DND-41 (cell line): ENCODE results near the gene TPO.
A peak's percentile ranks its signal among the peaks of the same experiment; 100 is the strongest.

Source experiments
- ATAC-seq: fragments of 200-7000 bp; cut with Tn5 transposase; 3 replicates; pipeline ENCODE4 v1.9.1; 2021; ENCODE audit warnings: low read depth; ENCODE audit not compliant: insufficient read depth
- DNase-seq: peaks from one replicate; pipeline ENCODE4 v3.0.0-alpha.2; 2020
- H2AFZ ChIP-seq: 2 replicates; pipeline ENCODE4 v1.6.0; 2012; ENCODE audit warnings: low read depth, low read length
- H3K27ac ChIP-seq: 2 replicates; pipeline ENCODE4 v1.5.1; 2012; ENCODE audit warnings: low read length, inconsistent platforms
- H3K27me3 ChIP-seq: fragments of 200-600 bp; sonication (generic); 2 replicates; pipeline ENCODE4 v1.6.0; 2012; ENCODE audit warnings: low read length, mild to moderate bottlenecking, inconsistent platforms; ENCODE audit not compliant: insufficient read depth, poor library complexity
- H3K36me3 ChIP-seq: 2 replicates; pipeline ENCODE4 v1.5.1; 2012; ENCODE audit warnings: low read length, inconsistent platforms; ENCODE audit not compliant: insufficient read depth
- H3K4me1 ChIP-seq: 2 replicates; pipeline ENCODE4 v1.5.1; 2012; ENCODE audit warnings: mild to moderate bottlenecking, low read length; ENCODE audit not compliant: insufficient read depth
- H3K4me2 ChIP-seq: 2 replicates; pipeline ENCODE4 v1.6.0; 2012; ENCODE audit warnings: mild to moderate bottlenecking, moderate library complexity, low read length, inconsistent platforms; ENCODE audit not compliant: insufficient read depth
- H3K4me3 ChIP-seq, 2 experiments: fragments of 200-600 bp in 1 of 2; shearing (Covaris generic) in 1 of 2; 2 replicates each; pipeline ENCODE4 v1.5.1; 2012 to 2016; ENCODE audit warnings: inconsistent platforms in 2 of 2, low read length in 2 of 2, mild to moderate bottlenecking in 2 of 2, low read depth in 1 of 2, moderate library complexity in 1 of 2
- H3K79me2 ChIP-seq: 2 replicates; pipeline ENCODE4 v1.6.0; 2012; ENCODE audit warnings: low read length, inconsistent platforms; ENCODE audit not compliant: insufficient read depth
- H3K9ac ChIP-seq: 2 replicates; pipeline ENCODE4 v1.6.0; 2012; ENCODE audit warnings: low read depth, mild to moderate bottlenecking, inconsistent platforms, low read length, moderate library complexity
- H3K9me3 ChIP-seq: 2 replicates; pipeline ENCODE4 v1.5.1; 2012; ENCODE audit warnings: low read length, moderate library complexity, mild to moderate bottlenecking, inconsistent platforms; ENCODE audit not compliant: insufficient read depth, severe bottlenecking
- H4K20me1 ChIP-seq: 2 replicates; pipeline ENCODE4 v1.6.0; 2012; ENCODE audit warnings: low read length; ENCODE audit not compliant: insufficient read depth
- CTCF ChIP-seq: IDR thresholded peaks from 2 replicates; pipeline ENCODE4 v1.5.1; 2012; ENCODE audit warnings: borderline replicate concordance, low read length, moderate library complexity, mild to moderate bottlenecking; ENCODE audit not compliant: poor library complexity, severe bottlenecking; ENCODE audit errors: extremely low read depth
- EZH2 ChIP-seq: IDR thresholded peaks from 3 replicates; pipeline ENCODE4 v1.6.1; 2012; ENCODE audit warnings: borderline replicate concordance, low read depth, mild to moderate bottlenecking, moderate library complexity, low read length, inconsistent platforms; ENCODE audit not compliant: severe bottlenecking

Gene TPO

DNA sequence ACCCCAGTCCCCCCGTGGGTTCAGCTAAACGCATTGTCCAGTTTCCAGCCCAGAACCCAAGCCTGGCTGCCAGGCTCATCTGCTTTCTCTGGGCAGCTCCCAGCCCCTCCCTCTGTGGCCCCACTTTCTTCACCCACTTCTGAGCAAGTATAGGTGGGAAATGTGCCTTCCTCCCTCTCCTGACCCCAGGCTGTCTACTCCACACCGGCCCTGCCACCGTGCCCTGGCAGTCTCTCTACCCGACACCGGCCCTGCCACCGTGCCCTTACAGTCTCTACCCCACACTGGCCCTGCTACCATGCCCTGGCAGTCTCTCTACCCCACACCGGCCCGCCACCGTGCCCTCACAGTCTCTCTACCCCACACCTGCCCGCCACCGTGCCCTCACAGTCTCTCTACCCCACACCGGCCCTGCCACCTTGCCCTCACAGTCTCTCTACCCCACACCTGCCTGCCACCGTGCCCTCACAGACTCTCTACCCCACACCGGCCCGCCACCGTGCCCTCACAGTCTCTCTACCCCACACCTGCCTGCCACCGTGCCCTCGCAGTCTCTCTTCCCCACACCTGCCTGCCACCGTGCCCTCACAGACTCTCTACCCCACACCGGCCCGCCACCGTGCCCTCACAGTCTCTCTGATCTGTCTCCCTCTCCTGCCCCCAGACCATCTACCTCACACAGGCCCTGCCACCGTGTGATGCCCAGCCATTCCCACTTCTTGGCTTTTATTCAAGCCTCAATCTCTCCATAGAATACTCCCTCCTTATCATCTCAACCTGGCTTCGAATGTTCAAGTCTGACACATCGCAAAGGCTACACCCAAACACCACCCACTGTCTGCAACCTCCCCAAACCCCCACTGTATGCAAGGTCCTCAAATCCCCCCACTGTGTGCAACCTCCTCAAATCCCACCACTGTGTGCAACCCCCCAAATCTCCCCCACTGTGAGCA lies 108.9 kb downstream of the TPO start:
- TF ChIP-seq CTCF, result no peak
- TF ChIP-seq EZH2, result no peak
- no peaks in the 10 kb centered on the region for H3K36me3 ChIP-seq
- H3K27me3 ChIP-seq, result no peaks in the 10 kb centered on the region
- no peak overlapping the region for H3K9ac ChIP-seq
- H2AFZ ChIP-seq, result no peak overlapping the region
- ATAC-seq (no peak), DNase-seq (no peak)
- H3K27ac ChIP-seq, result peak overlapping the region; percentile 41
- no peaks in the 10 kb centered on the region for H4K20me1 ChIP-seq
- H3K4me3 ChIP-seq, result no peak overlapping the region
- H3K4me1 ChIP-seq, result peaks cover 39% of the 10 kb centered on the region
- no peaks in the 10 kb centered on the region for H3K9me3 ChIP-seq
- no peak overlapping the region for H3K4me2 ChIP-seq
- H3K79me2 ChIP-seq, result no peaks in the 10 kb centered on the region

DNA sequence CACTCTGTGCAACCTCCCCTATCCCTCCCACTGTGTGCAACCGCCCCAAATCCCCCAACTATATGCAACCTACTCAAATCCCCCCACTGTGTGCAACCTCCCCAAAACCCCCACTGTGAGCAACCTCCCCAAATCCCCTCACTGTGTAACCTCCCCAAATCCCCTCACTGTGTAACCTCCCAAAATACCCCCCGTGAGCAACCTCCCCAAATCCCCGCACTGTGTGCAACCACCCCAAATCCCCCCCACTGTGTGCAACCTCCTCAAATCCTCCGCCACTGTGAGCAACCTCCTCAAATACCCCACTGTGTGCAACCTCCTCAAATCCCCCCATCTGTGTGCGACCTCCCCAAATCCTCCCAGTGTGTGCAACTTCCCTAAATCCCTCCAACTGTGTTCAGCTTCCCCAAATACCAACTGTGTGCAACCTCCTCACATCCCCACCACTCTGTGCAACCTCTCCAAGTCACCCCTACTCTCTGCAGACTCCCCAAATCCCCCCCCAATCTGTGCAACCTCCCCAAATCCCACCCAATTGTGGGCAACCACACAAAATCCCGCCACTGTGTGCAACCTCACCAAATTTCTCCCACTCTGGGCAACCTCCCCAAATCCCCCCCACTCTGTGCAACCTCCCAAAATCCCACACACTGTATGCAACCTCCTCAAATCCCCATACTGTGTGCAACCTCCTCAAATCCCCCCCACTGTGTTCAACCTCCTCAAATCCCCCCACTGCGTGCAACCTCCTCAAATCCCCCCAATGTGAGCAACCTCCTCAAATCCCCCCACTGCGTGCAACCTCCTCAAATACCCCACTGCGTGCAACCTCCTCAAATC lies 114.1 kb downstream of the TPO start:
- H3K27me3 ChIP-seq, result no peaks in the 10 kb centered on the region
- H3K9ac ChIP-seq, result no peak overlapping the region
- DNase-seq (no peak), ATAC-seq (no peak)
- no peak overlapping the region for H3K4me3 ChIP-seq
- no peak overlapping the region for H2AFZ ChIP-seq
- no peaks in the 10 kb centered on the region for H3K36me3 ChIP-seq
- H3K4me1 ChIP-seq, result no peaks in the 10 kb centered on the region
- TF ChIP-seq CTCF (no peak), EZH2 (no peak)
- H3K9me3 ChIP-seq, result no peaks in the 10 kb centered on the region
- H3K4me2 ChIP-seq, result no peak overlapping the region
- H4K20me1 ChIP-seq, result no peaks in the 10 kb centered on the region
- H3K79me2 ChIP-seq, result no peaks in the 10 kb centered on the region
- H3K27ac ChIP-seq, result no peak overlapping the region

- DNase-seq (no peak), ATAC-seq (no peak)
- H3K9ac ChIP-seq, result no peak overlapping the region
- H3K27ac ChIP-seq, result no peak overlapping the region
- H4K20me1 ChIP-seq, result no peaks in the 10 kb centered on the region
- H3K4me3 ChIP-seq, result no peak overlapping the region
- H3K36me3 ChIP-seq, result no peaks in the 10 kb centered on the region
- H2AFZ ChIP-seq, result no peak overlapping the region
- no peaks in the 10 kb centered on the region for H3K79me2 ChIP-seq
- H3K4me1 ChIP-seq, result no peaks in the 10 kb centered on the region
- TF ChIP-seq CTCF, result no peak
- no peaks in the 10 kb centered on the region for H3K9me3 ChIP-seq
- H3K27me3 ChIP-seq, result no peaks in the 10 kb centered on the region
- H3K4me2 ChIP-seq, result no peak overlapping the region
Measured at GRCh38 chr2:1528273-1529064, 115.2 kb downstream of the TPO start.
